Heart right ventricle (tissue), 16 donors: ENCODE measurements around the gene FOSB. TPM values are rescaled to one million over a fixed set of nuclear protein-coding genes. Genes with fewer than 3 reads are reported as not detected.

Experiments used
- ATAC-seq, 8 donors: fragments of 200-7000 bp; cut with Tn5 transposase; one replicate each; pipeline ENCODE4 v1.9.1; 2020; ENCODE audit warnings: mild to moderate bottlenecking in 8 of 8, moderate library complexity in 8 of 8, moderate number of reproducible peaks in 1 of 8
- DNase-seq, 2 donors: peaks; one replicate each; pipeline ENCODE4 v3.0.0-alpha.2; 2020
- H3K27ac ChIP-seq, 10 donors: fragments of 200-600 bp; sonication (generic) in 2 of 10; one replicate each; pipeline versions ENCODE4 v1.5.0 to v1.8.0; 2020 to 2022; ENCODE audit warnings: mild to moderate bottlenecking in 3 of 10
- H3K27me3 ChIP-seq, 7 donors: fragments of 200-600 bp; one replicate each; pipeline ENCODE4 v1.8.0; 2021 to 2022; ENCODE audit warnings: mild to moderate bottlenecking in 2 of 7
- H3K36me3 ChIP-seq, 9 donors: fragments of 200-600 bp; sonication (generic) in 1 of 9; one replicate each; pipeline versions ENCODE4 v1.5.0 to v1.8.0; 2020 to 2022; ENCODE audit warnings: mild to moderate bottlenecking in 2 of 9
- H3K4me1 ChIP-seq, 9 donors: fragments of 200-600 bp; sonication (generic) in 1 of 9; one replicate each; pipeline versions ENCODE4 v1.5.0 to v1.8.0; 2020 to 2022; ENCODE audit warnings: mild to moderate bottlenecking in 4 of 9
- H3K4me3 ChIP-seq, 10 donors: fragments of 200-600 bp; sonication (generic) in 2 of 10; one replicate each; pipeline versions ENCODE4 v1.5.0 to v1.8.0; 2020 to 2022; ENCODE audit warnings: mild to moderate bottlenecking in 7 of 10, moderate library complexity in 2 of 10
- H3K9me3 ChIP-seq, 11 donors: fragments of 200-600 bp in 10 of 11; sonication (generic) in 2 of 11; one replicate each; pipeline versions ENCODE4 v1.5.0 to v1.8.0; 2013 to 2022; ENCODE audit warnings: mild to moderate bottlenecking in 2 of 11, control low read depth in 1 of 11, moderate library complexity in 1 of 11
- CTCF ChIP-seq, 9 donors: fragments of 200-600 bp; sonication (generic) in 2 of 9; IDR thresholded peaks; one replicate each; pipeline versions ENCODE4 v1.5.0 to v1.8.0; 2021 to 2022; ENCODE audit warnings: antibody characterized with exemption in 9 of 9, mild to moderate bottlenecking in 5 of 9, moderate library complexity in 1 of 9
- WGBS, 2 donors: extraction: QIAGEN DNeasy Blood & Tissue Kit; methylation state at CpG; one replicate each; pipeline ENCODE4 v1.1.7; 2013; ENCODE audit warnings: inconsistent platforms in 1 of 2; 5-methylcytosine and 5-hydroxymethylcytosine counted together
- intact Hi-C, 10 donors: fragments of 100-400 bp; cut with DNase I; formaldehyde crosslinking; loops; one replicate each; pipeline versions ENCODE4 v1.11.1 to v1.14.2; 2022
- long read RNA-seq, 3 donors: library from polyadenylated mRNA; unstranded; transcript quantifications; one replicate each; pipeline ENCODE4 v2.0.0, GENCODE V29; 2020 to 2021
- polyA plus RNA-seq, 2 donors: library from polyadenylated mRNA; stranded (reverse); fragments of 200-250 nt; gene quantifications; one replicate each; pipeline ENCODE4 v1.2.3, GENCODE V29; 2013
- total RNA-seq, 10 donors: library from RNA; stranded (reverse); fragmentation: NEBNext Ultra II Directional in 3 of 10; extraction: Animal tissue kit (Norgen Biotek cat#: 25700) in 3 of 10; gene quantifications; one replicate each; pipeline versions ENCODE4 v1.2.1 to v1.2.4, GENCODE V29; 2021 to 2023
- donor health status: Arrhythmogenic right ventricular cardiomyopathy.
- donor health status: ischemic (EF 13 %, LVEDD 7.1; RV severe dilation, severe dysfunction).
- donor health status: healthy with polysubstance abuse.
- donor health status: DM: no; HTN: yes; CAD: no.
- donor health status: DM: no; HTN: no; CAD: no.
- donor health status: ischemic (EF 25% LVEDD 6.9; RV normal size, moderate dysfunction).
- donor health status: ischemic (EF 25% LVEDD 5.7; RV mildly dilated, moderate dysfunction).
- donor health status: healthy.
- donor health status: DM: yes; HTN: yes; CAD: no.
- donor health status: Ischemic cardiomyopathy.
- donor health status: ischemic (EF 35%, LVEDD 5.7; RV mildly dilated, moderate dysfunction).
- donor health status: nonischemic (EF 11% LVEDD 7.7; RV severe dilation, severe dysfunction).
- donor health status: DM: yes; HTN: yes; CAD: no.
- donor health status: PGD.
- donor health status: ischemic (EF 29% LVEDD 5.4; RV normal size, mild dysfunction).
- donor health status: nonischemic (EF 23%, LVEDD 6.1; RV moderate dilation, normal function).

FOSB gene
- 10 to 100 TPM in 2 of 10 donors, 1 to 10 TPM in 7, under 1 TPM in 1; 0.39 to 54.5 (median 4.9) TPM for total RNA-seq
- 1 to 10 TPM; 2.1 to 5.5 TPM for polyA plus RNA-seq
- long read RNA-seq, donor 1, result 0 reads
- long read RNA-seq, donor 2, result 0 reads
- long read RNA-seq, donor 3, partial matches to known transcripts, result 0 of 1 reads
- long read RNA-seq, donor 3, other reads (novel, unspliced or antisense), result 0 of 1 reads

- peak within 1 kb of the TSS; percentile 41 to 82 (median 74) for H3K4me3 ChIP-seq
- 0% methylated on average over 56 of the region's 56 CpGs for WGBS, 2 donors
- DNase-seq, result peak; percentile 94 to 96
- H3K27ac ChIP-seq, result peak within 1 kb of the TSS; percentile 49 to 98 (median 94)
- H3K36me3 ChIP-seq, result no peaks in the 10 kb centered on the region
- peak; percentile 60 to 76 (median 66) for ATAC-seq
- no peaks in the 10 kb centered on the region for H3K9me3 ChIP-seq
- H3K4me1 ChIP-seq, result peaks cover 8 to 43% (median 34%) of the 10 kb centered on the region in 9 donors
- peak in 1 of 9 donors; percentile 24 for TF ChIP-seq CTCF (IDR thresholded peaks at IDR 0.05)
- intact Hi-C loops, result loop anchor here in 2 of 10 donors (2.0 kb wide), 2 partner anchors 17 to 25 kb away; no protein-coding TSS in a partner anchor
- H3K27me3 ChIP-seq, result peaks cover 0 to 15% (median 0%) of the 10 kb centered on the region in 7 donors
Observed at GRCh38 chr19:45467456-45468158, at the start of gene FOSB. Gene FOSB (plus strand): TSS chr19:45467996. CDS start chr19:45468587, 591 bp downstream.

GRCh38 chr19:45418802-45419201 lies 49.0 kb upstream of the FOSB start:
- H3K9me3 ChIP-seq, result no peaks in the 10 kb centered on the region
- no peak overlapping the region for H3K4me3 ChIP-seq
- no peaks in the 10 kb centered on the region for H3K27me3 ChIP-seq
- intact Hi-C loops, result no loop called here
- no peak for TF ChIP-seq CTCF (IDR thresholded peaks at IDR 0.05)
- 79 to 83% methylated on average over 9 of the region's 9 CpGs for WGBS, 2 donors
- DNase-seq (no peak), ATAC-seq (no peak)
- H3K4me1 ChIP-seq, result peaks cover 4 to 35% (median 15%) of the 10 kb centered on the region in 9 donors
- H3K36me3 ChIP-seq, result peaks cover 0 to 84% (median 30%) of the 10 kb centered on the region in 9 donors
- peak overlapping the region in 2 of 10 donors; percentile 7 to 65 for H3K27ac ChIP-seq

- TF ChIP-seq CTCF (IDR thresholded peaks at IDR 0.05), result no peak
- Histone ChIP-seq H3K27me3 (no peaks in the 10 kb centered on the region), H3K9me3 (no peaks in the 10 kb centered on the region), H3K4me3 (no peak overlapping the region), H3K27ac (peak overlapping the region in 2 of 10 donors; percentile 7 to 65), H3K36me3 (peaks cover 0 to 78% (median 24%) of the 10 kb centered on the region in 9 donors), H3K4me1 (peaks cover 4 to 41% (median 21%) of the 10 kb centered on the region in 9 donors)
- no peak for DNase-seq
- 42 to 46% methylated on average over 4 of the region's 4 CpGs for WGBS, 2 donors
- ATAC-seq, result no peak
- intact Hi-C loops, result no loop called here
Observed at GRCh38 chr19:45419396-45419795, 48.4 kb upstream of the FOSB start.

GRCh38 chr19:45419895-45420294 lies 47.9 kb upstream of the FOSB start:
- WGBS, 2 donors, result 55 to 64% methylated on average over 3 of the region's 3 CpGs
- Histone ChIP-seq H3K36me3 (peaks cover 0 to 73% (median 19%) of the 10 kb centered on the region in 9 donors), H3K27me3 (no peaks in the 10 kb centered on the region), H3K4me1 (peaks cover 4 to 46% (median 26%) of the 10 kb centered on the region in 9 donors), H3K4me3 (no peak overlapping the region), H3K27ac (peak overlapping the region in 2 of 10 donors; percentile 7 to 65), H3K9me3 (no peaks in the 10 kb centered on the region)
- intact Hi-C loops, result loop anchor here in 2 of 10 donors (10.0 kb wide), 2 partner anchors 55 to 225 kb away; no protein-coding TSS in a partner anchor
- DNase-seq (no peak), ATAC-seq (no peak)
- no peak for TF ChIP-seq CTCF (IDR thresholded peaks at IDR 0.05)
